ENCODE results near the gene FANCC.
"Not testable (repeated sequence)": the region's sequence is repeated elsewhere in the genome, so short reads cannot be mapped to it uniquely, and the experiment has no call there.

The FANCC gene

DNA sequence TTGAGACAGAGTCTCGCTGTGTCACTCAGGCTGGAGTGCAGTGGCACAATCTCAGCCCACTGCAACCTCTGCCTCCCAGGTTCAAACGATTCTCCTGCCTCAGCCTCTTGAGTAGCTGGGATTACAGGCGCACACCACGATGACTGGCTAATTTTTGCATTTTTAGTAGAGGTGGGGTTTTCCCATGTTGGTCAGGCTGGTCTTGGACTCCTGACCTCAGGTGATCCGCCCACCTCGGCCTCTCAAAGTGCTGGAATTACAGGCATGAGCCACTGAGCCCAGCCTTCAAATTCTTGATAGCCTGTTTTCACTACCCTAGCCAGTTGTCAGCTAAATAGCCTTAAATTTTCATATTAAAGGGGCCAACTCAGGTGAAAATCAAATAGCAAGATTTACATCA lies 11.6 kb upstream of the FANCC start:
- DNase-seq: not testable (repeated sequence)

DNA sequence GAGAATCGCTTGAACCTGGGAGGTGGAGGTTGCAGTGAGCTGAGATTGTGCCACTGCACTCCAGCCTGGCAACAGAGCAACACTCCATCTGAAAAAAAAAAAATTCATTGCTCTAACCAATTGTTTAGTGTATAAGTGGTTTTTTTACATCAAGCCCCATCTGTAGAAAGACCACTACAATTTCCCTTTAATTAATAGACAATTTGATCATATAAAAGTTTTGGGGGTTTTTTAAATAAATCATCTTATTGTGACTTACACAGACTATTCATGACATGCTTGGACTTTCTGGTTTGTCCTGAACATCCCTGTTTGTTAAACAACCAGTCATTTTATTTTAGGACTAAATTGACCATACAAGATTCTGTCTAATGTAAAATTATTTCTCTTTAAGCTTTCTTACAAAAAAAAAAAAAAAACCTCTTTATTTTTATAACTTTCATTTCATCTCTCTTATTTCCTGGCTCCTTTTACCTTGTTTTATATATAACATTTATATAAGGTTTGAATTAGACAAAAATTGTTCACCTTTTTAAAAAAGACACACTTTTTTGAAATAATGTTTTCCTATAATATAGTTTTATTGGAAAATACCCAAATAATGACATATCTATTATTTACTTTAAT lies 9.8 kb upstream of the FANCC start:
- DNase-seq: no peak

DNA sequence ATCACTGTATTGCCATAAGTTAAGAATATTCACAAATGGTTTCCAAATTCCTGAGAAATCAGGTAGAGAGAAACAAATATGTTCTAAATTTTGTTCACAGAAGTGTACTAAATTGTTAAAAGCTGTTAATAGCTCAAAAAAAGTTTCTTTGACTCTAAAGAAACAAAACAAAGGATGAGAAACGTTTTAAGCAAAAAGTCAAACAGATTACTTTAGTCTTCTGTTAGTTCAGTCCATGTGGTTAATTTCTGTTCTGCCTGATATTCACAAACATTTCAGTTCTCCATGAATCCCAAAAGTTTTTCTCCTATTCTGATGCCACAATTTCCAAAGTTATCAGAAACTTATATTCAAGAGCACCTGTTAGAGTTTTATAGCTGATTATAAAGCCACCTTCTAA lies 7.7 kb upstream of the FANCC start:
- DNase-seq: no peak

- DNase-seq: no peak
Observed at GRCh38 chr9:95317893-95318211, 343 bp upstream of the FANCC start.

DNA sequence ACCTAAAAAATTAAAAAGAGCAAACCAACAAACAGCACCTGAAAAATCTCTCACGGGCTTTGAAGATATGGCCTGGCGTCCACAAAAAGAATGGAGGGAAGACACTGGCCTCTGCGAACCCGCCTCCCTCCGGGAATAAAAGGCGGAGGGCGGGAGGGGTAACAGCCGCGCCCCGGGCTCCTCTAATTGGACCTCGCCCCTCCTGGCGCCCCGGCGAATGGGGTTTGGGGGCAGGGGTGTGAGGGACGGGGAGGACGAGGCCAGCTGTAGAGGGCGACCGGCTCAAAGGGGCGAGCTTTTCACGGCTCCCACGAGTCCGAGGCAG lies 753 bp downstream of the FANCC start:
- peak; percentile 64 for DNase-seq

GRCh38 chr9:95316274-95316673 lies 1.2 kb downstream of the FANCC start:
- DNase-seq: no peak

- no peak for DNase-seq
Observed at GRCh38 chr9:95315108-95315746, 2.3 kb downstream of the FANCC start.

GRCh38 chr9:95313010-95313498 lies 4.5 kb downstream of the FANCC start:
- DNase-seq: peak; percentile 9

- no peak for DNase-seq
Observed at GRCh38 chr9:95311961-95312360, 5.5 kb downstream of the FANCC start.

DNA sequence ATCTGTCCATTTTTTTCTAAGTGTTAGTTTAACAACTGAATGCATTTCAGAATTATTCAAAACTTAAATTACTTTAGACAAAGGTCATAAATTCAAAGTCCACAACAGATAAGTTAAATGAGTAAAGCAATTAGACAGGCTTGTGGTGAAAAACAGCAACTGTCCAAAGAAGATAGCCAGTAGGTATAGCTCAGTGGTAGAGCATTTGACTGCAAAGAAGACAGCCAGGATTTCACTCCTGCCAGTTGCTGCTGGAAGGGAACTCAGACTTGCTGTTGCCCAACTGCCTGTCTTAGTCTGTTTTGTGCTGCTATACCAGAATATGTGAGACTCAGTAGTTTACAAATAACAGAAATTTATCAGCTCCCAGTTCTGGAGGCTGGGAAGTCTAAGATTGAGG lies 10.0 kb downstream of the FANCC start:
- no peak for DNase-seq

DNA sequence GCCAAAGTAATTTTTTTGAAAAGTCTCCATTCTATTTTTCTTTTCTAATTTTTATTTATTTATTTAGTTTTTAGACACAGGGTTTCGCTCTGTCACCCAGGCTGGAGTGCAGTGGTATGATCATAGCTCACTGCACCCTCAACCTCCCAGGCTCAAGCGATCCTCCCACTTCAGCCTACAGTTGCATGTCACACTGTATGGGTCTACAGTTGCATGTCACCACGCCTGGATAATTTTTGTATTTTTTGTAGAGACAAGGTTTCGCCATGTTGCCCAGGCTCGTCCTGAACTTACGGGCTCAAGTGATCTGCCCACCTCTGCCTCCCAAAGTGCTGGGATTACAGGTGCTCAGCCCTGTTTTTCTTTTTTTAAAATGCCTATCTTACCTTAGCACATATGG lies 10.7 kb downstream of the FANCC start:
- no peak for DNase-seq

DNA sequence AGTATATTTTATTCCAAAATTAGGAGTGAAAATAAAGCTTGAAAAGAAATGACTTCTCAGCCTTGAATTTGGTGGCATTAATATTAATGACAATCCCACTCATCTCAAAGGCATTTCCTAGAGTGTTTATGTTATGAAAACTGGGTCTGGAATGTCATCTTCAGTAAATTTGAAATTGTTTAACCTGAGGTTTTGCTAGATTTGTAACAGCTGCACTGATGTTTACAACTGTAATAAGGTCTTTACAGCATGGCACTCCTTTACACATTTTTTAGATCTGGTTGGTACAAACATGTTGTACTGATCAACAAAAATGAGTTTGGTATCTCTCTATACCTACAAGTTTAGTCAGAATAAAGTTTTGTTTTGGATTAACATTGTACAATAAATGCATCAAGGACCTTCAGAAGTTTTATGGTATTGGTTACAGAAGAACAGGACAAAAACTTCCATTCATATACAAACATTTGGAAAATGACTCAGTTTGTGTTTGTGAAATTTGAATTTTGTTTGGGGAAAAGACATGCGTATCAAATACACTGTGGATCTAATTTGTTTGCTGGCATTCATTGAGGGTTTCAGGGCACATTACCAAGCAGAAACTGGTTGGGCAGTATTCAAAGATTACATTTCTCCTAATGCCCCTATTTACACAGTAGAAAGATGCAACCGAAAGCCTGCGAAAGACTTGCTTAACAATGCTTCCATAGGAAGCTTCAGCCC lies 11.6 kb downstream of the FANCC start:
- no peak for DNase-seq

DNA sequence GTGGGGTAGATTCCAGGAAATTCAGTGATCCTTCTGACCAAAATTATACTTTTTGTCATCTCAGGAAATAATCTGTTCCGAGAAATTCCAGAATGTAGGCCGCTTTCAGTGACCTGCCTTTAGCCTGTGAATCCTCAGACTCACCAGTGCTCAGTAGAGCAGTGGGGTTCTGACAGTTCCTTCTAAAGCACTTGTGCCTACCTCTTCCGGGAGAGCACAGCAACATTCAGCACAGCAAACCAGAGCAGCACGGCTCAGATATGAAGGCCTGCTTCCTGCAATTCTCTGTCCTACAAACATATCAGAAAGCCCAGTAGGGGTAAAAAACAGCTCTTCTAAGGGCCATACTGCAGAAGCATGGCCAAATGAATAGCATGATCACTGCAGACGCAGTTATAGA lies 15.0 kb downstream of the FANCC start:
- no peak for DNase-seq

GRCh38 chr9:95297760-95298159 lies 19.7 kb downstream of the FANCC start:
- no peak for DNase-seq

DNA sequence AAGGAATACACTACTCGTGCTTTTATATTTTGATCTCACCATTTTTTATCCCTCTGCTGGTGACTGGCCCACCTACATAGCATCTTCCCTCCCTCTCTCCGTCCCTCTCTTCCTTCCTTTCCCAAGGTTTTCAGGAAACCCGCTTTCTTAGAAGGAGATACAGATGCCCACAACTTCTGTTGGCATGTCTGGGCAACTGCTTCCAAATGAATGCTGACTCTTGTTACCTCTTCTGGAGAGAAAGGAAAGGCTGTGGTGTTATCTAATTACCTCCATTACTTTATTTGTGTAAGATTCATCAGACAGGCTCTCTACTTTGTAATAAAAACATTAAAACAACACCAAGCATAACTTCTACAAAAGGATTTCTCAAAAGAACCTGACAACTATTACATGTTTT lies 20.2 kb downstream of the FANCC start:
- DNase-seq: no peak

GRCh38 chr9:95296761-95297160 lies 20.7 kb downstream of the FANCC start:
- DNase-seq: no peak

DNA sequence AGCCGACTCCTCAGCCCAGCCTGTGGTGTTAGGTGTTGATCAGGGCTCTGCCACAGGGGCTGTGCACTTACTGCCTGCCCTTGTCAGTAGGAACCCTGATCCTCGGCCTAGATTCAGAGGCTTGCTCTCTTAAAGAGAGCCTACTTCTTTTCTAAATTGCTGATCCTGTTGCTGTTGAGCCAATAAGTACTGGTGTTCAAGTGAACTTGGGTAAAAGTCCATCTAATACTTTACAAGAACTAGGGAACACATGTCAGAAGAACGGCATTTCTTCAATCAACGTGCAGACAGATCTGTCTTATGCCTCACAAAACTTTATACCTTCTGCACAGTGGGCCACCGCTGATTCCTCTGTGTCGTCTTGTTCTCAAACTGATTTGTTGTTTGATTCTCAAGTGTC lies 24.2 kb downstream of the FANCC start:
- not testable (repeated sequence) for DNase-seq

GRCh38 chr9:95292226-95292625 lies 25.3 kb downstream of the FANCC start:
- no peak for DNase-seq

- no peak for DNase-seq
Observed at GRCh38 chr9:95286151-95286550, 31.4 kb downstream of the FANCC start.

GRCh38 chr9:95285307-95285706 lies 32.2 kb downstream of the FANCC start:
- no peak for DNase-seq

- DNase-seq: no peak
Observed at GRCh38 chr9:95284162-95285080, 33.1 kb downstream of the FANCC start.

GRCh38 chr9:95283673-95284072 lies 33.8 kb downstream of the FANCC start:
- no peak for DNase-seq

DNA sequence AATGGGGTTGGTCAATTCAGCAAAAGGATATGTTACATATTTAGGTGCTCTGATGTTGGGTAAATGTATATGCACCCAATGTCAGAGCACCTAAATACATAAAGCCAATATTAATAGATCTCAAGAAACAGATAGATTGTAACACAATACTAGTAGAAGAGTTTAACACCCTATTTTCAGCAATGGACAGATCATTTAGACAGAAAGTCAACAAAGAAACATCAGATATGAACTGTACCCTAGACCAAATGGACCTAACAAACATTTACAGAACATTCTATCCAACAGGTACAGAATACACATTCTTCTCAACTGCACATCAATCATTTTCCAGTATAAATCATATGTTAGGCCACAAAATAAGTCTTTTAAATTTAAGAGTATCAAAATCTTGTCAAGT lies 35.2 kb downstream of the FANCC start:
- no peak for DNase-seq

DNA sequence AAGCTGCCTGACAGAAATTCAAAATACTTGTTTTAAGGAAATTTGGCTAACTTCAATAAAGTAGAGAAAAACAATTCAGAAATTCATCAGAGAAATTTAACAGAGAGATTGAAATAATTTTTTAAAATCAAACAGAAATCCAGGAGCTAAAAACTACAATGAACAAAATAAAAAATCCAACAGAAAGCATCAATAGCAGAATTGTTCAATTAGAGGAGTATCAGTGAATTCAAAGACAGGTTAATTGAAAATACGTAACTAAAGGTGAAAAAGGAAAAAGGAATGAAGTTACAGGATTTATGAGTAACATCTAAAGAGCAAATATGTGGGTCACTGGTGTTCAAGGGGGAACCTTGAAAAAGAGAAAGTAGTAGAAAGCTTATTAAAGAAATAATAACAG lies 36.8 kb downstream of the FANCC start:
- DNase-seq: no peak
